ENCODE results near the gene CCDC154.
"Not testable (repeated sequence)": the region's sequence is repeated elsewhere in the genome, so short reads cannot be mapped to it uniquely, and the experiment has no call there.

CCDC154 gene

GRCh38 chr16:1443403-1443973, 868 bp downstream of the CCDC154 start:
- Histone ChIP-seq H3K27me3 (ENCODE audit: control insufficient read depth, insufficient read depth, low read length) (no peaks in the 10 kb centered on the region), H3K9ac (ENCODE audit: low read length) (no peak overlapping the region), H3K4me3 (ENCODE audit: low read depth, low read length) (no peak overlapping the region), H3K27ac (ENCODE audit: low read depth, low read length) (no peak overlapping the region), H3K9me3 (ENCODE audit: control insufficient read depth, insufficient read depth, low read depth, low read length) (no peaks in the 10 kb centered on the region), H3K36me3 (ENCODE audit: control insufficient read depth, insufficient read depth, low read length) (peaks cover 25% of the 10 kb centered on the region), H3K4me1 (ENCODE audit: control insufficient read depth, insufficient read depth, low read length) (no peaks in the 10 kb centered on the region)

DNA sequence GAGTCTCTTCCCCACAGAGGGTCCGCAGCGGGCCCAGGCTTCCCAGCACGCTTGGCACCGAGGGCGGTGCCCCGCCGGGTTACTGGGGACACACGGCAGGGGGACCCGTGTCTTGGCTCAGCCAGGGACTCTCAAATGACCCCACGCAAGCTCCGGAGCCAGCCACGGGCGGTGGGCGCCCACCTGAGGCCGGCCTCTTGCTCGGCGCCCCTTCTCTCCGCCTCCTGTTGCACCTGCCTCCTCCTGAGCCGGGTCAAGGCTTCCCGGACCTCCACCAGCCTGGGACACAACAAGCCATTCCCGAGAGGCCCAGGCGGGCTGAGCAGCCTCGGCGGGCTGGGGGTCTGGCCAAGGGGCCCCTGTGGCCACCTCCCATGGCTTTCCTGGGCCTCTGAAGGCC, 1.7 kb downstream of the CCDC154 start:
- Histone ChIP-seq H3K27me3 (ENCODE audit: control insufficient read depth, insufficient read depth, low read length) (no peaks in the 10 kb centered on the region), H3K9ac (ENCODE audit: low read length) (no peak overlapping the region), H3K4me1 (ENCODE audit: control insufficient read depth, insufficient read depth, low read length) (no peaks in the 10 kb centered on the region), H3K4me3 (ENCODE audit: low read depth, low read length) (no peak overlapping the region), H3K9me3 (ENCODE audit: control insufficient read depth, insufficient read depth, low read depth, low read length) (no peaks in the 10 kb centered on the region), H3K36me3 (ENCODE audit: control insufficient read depth, insufficient read depth, low read length) (peaks cover 17% of the 10 kb centered on the region), H3K27ac (ENCODE audit: low read depth, low read length) (no peak overlapping the region)

GRCh38 chr16:1441391-1441829, 2.9 kb downstream of the CCDC154 start:
- Histone ChIP-seq H3K4me3 (ENCODE audit: low read depth, low read length) (no peak overlapping the region), H3K27me3 (ENCODE audit: control insufficient read depth, insufficient read depth, low read length) (no peaks in the 10 kb centered on the region), H3K9me3 (ENCODE audit: control insufficient read depth, insufficient read depth, low read depth, low read length) (no peaks in the 10 kb centered on the region), H3K4me1 (ENCODE audit: control insufficient read depth, insufficient read depth, low read length) (no peaks in the 10 kb centered on the region), H3K27ac (ENCODE audit: low read depth, low read length) (no peak overlapping the region), H3K9ac (ENCODE audit: low read length) (no peak overlapping the region), H3K36me3 (ENCODE audit: control insufficient read depth, insufficient read depth, low read length) (peaks cover 9% of the 10 kb centered on the region)

DNA sequence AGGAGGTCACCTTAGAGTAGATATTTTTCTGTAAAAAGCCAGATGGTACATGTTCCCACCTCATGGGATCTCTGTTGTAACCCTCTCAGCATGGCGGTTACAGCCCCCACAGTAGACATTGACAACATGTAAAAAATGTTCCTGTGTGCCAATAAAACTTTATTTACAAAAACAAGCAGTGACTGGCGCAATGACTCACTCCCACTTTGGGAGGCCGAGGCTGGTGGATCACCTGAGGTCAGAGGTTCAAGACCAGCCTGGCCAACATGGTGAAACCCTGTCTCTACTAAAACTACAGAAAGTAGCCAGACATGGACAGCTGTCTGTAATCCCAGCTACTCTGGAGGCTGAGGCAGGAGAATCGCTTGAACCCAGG, 4.7 kb downstream of the CCDC154 start:
- H3K36me3 ChIP-seq (ENCODE audit: control insufficient read depth, insufficient read depth, low read length); H3K9ac ChIP-seq (ENCODE audit: low read length); H3K27ac ChIP-seq (ENCODE audit: low read depth, low read length); H3K4me3 ChIP-seq (ENCODE audit: low read depth, low read length); H3K4me1 ChIP-seq (ENCODE audit: control insufficient read depth, insufficient read depth, low read length); H3K27me3 ChIP-seq (ENCODE audit: control insufficient read depth, insufficient read depth, low read length); H3K9me3 ChIP-seq (ENCODE audit: control insufficient read depth, insufficient read depth, low read depth, low read length): not testable (repeated sequence)

GRCh38 chr16:1439058-1439698, 5.2 kb downstream of the CCDC154 start:
- Histone ChIP-seq H3K4me3 (ENCODE audit: low read depth, low read length) (no peak overlapping the region), H3K36me3 (ENCODE audit: control insufficient read depth, insufficient read depth, low read length) (no peaks in the 10 kb centered on the region), H3K9ac (ENCODE audit: low read length) (no peak overlapping the region), H3K4me1 (ENCODE audit: control insufficient read depth, insufficient read depth, low read length) (no peaks in the 10 kb centered on the region), H3K27ac (ENCODE audit: low read depth, low read length) (no peak overlapping the region), H3K9me3 (ENCODE audit: control insufficient read depth, insufficient read depth, low read depth, low read length) (no peaks in the 10 kb centered on the region), H3K27me3 (ENCODE audit: control insufficient read depth, insufficient read depth, low read length) (no peaks in the 10 kb centered on the region)

- no peaks in the 10 kb centered on the region for H3K27me3 ChIP-seq (ENCODE audit: control insufficient read depth, insufficient read depth, low read length)
- H3K9ac ChIP-seq (ENCODE audit: low read length) = no peak overlapping the region
- H3K4me1 ChIP-seq (ENCODE audit: control insufficient read depth, insufficient read depth, low read length) = no peaks in the 10 kb centered on the region
- H3K4me3 ChIP-seq (ENCODE audit: low read depth, low read length) = no peak overlapping the region
- H3K27ac ChIP-seq (ENCODE audit: low read depth, low read length) = no peak overlapping the region
- H3K9me3 ChIP-seq (ENCODE audit: control insufficient read depth, insufficient read depth, low read depth, low read length) = no peaks in the 10 kb centered on the region
- H3K36me3 ChIP-seq (ENCODE audit: control insufficient read depth, insufficient read depth, low read length) = no peaks in the 10 kb centered on the region
Observed at GRCh38 chr16:1438229-1439057, 5.9 kb downstream of the CCDC154 start.

- Histone ChIP-seq H3K27ac (ENCODE audit: low read depth, low read length) (no peak overlapping the region), H3K4me3 (ENCODE audit: low read depth, low read length) (no peak overlapping the region), H3K27me3 (ENCODE audit: control insufficient read depth, insufficient read depth, low read length) (no peaks in the 10 kb centered on the region), H3K9ac (ENCODE audit: low read length) (no peak overlapping the region), H3K9me3 (ENCODE audit: control insufficient read depth, insufficient read depth, low read depth, low read length) (no peaks in the 10 kb centered on the region), H3K36me3 (ENCODE audit: control insufficient read depth, insufficient read depth, low read length) (no peaks in the 10 kb centered on the region), H3K4me1 (ENCODE audit: control insufficient read depth, insufficient read depth, low read length) (no peaks in the 10 kb centered on the region)
Observed at GRCh38 chr16:1437606-1438005, 6.8 kb downstream of the CCDC154 start.

DNA sequence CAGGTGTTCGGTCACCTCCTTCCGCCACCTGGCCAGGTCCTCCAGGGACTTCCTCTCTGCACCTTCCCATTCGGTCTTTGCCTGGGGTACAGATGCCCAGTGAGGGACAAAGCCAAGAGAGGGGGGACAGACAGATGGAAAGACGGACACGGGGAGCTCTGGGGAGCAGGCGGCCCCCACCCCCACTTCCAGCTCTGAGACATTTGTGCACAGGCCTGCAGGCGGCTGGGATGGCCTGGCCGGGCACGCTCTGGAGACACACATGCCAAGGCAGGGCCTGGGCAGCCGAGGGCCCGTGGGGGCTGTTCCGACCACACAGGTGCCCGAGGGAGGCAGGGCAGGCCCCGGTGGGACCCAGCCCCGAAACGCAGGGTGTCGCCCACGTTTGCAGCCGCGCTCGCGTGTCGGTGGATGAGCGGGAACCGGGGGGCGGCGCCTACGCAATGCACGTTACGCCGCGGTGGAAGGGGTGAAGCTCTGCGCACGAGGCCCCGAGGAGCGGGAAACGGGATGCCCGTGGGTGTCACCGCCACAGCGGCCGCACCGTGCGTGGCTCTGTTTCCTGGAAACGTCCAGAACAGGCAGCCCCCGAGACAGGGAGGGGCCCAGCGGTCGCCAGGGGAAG, 7.5 kb downstream of the CCDC154 start:
- Histone ChIP-seq H3K4me3 (ENCODE audit: low read depth, low read length) (no peak overlapping the region), H3K27ac (ENCODE audit: low read depth, low read length) (no peak overlapping the region), H3K27me3 (ENCODE audit: control insufficient read depth, insufficient read depth, low read length) (no peaks in the 10 kb centered on the region), H3K9me3 (ENCODE audit: control insufficient read depth, insufficient read depth, low read depth, low read length) (no peaks in the 10 kb centered on the region), H3K4me1 (ENCODE audit: control insufficient read depth, insufficient read depth, low read length) (no peaks in the 10 kb centered on the region), H3K36me3 (ENCODE audit: control insufficient read depth, insufficient read depth, low read length) (no peaks in the 10 kb centered on the region), H3K9ac (ENCODE audit: low read length) (no peak overlapping the region)

DNA sequence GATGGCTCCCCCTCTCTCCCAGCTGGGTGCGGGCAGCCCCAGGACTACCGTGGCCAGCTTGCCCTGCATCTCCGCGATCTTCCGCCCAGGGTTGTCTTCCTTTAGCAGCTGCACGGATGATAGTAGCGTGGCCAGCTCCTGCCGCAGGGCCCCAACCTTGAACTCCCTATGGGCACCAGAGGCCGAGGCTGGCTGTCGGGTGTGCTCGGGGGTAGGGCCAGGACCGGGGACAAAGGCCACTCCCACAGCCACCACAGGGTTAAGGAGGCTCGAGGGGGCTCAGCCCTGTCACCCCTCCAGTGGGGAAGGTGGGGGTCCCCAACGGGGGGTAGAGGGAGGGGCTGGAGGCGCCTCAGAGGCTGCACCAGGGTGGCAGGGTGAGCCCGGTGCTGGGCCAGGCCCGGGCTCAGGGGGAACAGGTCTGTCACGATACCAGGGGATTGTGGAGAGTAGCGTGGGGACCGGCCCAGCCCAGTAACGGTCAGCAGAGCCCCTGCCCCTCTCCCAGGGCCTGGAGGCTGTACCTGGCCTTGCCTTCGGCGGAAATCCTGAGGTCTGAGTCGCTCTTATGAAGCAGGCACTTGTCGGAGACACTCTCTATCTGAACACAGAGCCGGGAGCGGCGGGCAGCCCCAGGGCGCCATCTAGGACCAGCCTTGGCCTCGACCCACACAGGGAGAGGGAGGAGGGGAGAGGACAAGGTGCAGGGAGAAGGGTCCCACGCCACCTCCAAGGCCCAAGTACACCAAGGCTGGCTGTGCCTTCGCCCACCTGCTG, 8.2 kb downstream of the CCDC154 start:
- Histone ChIP-seq H3K27me3 (ENCODE audit: control insufficient read depth, insufficient read depth, low read length) (no peaks in the 10 kb centered on the region), H3K27ac (ENCODE audit: low read depth, low read length) (no peak overlapping the region), H3K36me3 (ENCODE audit: control insufficient read depth, insufficient read depth, low read length) (no peaks in the 10 kb centered on the region), H3K9ac (ENCODE audit: low read length) (no peak overlapping the region), H3K4me3 (ENCODE audit: low read depth, low read length) (no peak overlapping the region), H3K9me3 (ENCODE audit: control insufficient read depth, insufficient read depth, low read depth, low read length) (no peaks in the 10 kb centered on the region), H3K4me1 (ENCODE audit: control insufficient read depth, insufficient read depth, low read length) (no peaks in the 10 kb centered on the region)

GRCh38 chr16:1434644-1435592, 9.4 kb downstream of the CCDC154 start:
- Histone ChIP-seq H3K9me3 (ENCODE audit: control insufficient read depth, insufficient read depth, low read depth, low read length) (no peaks in the 10 kb centered on the region), H3K9ac (ENCODE audit: low read length) (no peak overlapping the region), H3K4me1 (ENCODE audit: control insufficient read depth, insufficient read depth, low read length) (no peaks in the 10 kb centered on the region), H3K36me3 (ENCODE audit: control insufficient read depth, insufficient read depth, low read length) (no peaks in the 10 kb centered on the region), H3K27me3 (ENCODE audit: control insufficient read depth, insufficient read depth, low read length) (no peaks in the 10 kb centered on the region), H3K4me3 (ENCODE audit: low read depth, low read length) (no peak overlapping the region), H3K27ac (ENCODE audit: low read depth, low read length) (no peak overlapping the region)
